LoVo (cell line): ENCODE measurements around the gene TTC17.
"Not testable (repeated sequence)": the region's sequence is repeated elsewhere in the genome, so short reads cannot be mapped to it uniquely, and the experiment has no call there.

Source experiments
- DNase-seq: peaks from one replicate; pipeline ENCODE4 v3.0.0-alpha.2; 2016; ENCODE audit warnings: low spot score

Gene TTC17, protein sequence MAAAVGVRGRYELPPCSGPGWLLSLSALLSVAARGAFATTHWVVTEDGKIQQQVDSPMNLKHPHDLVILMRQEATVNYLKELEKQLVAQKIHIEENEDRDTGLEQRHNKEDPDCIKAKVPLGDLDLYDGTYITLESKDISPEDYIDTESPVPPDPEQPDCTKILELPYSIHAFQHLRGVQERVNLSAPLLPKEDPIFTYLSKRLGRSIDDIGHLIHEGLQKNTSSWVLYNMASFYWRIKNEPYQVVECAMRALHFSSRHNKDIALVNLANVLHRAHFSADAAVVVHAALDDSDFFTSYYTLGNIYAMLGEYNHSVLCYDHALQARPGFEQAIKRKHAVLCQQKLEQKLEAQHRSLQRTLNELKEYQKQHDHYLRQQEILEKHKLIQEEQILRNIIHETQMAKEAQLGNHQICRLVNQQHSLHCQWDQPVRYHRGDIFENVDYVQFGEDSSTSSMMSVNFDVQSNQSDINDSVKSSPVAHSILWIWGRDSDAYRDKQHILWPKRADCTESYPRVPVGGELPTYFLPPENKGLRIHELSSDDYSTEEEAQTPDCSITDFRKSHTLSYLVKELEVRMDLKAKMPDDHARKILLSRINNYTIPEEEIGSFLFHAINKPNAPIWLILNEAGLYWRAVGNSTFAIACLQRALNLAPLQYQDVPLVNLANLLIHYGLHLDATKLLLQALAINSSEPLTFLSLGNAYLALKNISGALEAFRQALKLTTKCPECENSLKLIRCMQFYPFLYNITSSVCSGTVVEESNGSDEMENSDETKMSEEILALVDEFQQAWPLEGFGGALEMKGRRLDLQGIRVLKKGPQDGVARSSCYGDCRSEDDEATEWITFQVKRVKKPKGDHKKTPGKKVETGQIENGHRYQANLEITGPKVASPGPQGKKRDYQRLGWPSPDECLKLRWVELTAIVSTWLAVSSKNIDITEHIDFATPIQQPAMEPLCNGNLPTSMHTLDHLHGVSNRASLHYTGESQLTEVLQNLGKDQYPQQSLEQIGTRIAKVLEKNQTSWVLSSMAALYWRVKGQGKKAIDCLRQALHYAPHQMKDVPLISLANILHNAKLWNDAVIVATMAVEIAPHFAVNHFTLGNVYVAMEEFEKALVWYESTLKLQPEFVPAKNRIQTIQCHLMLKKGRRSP

DNA sequence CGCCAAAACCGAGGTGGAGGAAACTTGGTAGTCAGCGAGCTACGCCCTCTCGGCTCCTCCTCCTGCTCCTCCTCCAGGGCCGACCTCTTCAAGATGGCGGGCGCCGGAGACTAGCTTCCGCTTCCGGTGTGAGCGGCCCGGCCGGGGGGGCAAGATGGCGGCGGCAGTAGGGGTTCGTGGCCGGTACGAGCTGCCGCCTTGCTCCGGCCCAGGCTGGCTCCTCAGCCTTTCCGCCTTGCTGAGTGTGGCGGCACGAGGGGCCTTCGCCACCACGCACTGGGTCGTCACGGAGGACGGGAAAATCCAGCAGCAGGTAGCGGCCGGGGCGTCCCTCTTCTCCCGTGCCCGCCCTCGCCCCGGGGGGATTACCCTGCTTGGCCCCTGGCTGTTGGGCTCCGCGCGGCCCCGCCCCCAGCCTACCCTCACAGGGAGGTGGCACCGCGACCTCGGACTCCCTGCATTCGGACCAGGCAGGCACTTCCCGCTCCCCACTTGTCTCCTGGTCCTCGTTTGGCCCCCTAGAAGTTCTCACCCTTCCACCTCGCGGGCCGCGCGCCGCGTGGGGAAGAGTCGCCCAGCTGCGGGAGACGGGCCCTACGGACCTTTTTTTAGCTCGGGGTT, at the start of gene TTC17:
Gene TTC17, plus strand, starts transcription at position 120 of the 621 bp plus-strand sequence. Its CDS starts 35 bp downstream, at position 155.
- peak; percentile 95 for DNase-seq

DNA sequence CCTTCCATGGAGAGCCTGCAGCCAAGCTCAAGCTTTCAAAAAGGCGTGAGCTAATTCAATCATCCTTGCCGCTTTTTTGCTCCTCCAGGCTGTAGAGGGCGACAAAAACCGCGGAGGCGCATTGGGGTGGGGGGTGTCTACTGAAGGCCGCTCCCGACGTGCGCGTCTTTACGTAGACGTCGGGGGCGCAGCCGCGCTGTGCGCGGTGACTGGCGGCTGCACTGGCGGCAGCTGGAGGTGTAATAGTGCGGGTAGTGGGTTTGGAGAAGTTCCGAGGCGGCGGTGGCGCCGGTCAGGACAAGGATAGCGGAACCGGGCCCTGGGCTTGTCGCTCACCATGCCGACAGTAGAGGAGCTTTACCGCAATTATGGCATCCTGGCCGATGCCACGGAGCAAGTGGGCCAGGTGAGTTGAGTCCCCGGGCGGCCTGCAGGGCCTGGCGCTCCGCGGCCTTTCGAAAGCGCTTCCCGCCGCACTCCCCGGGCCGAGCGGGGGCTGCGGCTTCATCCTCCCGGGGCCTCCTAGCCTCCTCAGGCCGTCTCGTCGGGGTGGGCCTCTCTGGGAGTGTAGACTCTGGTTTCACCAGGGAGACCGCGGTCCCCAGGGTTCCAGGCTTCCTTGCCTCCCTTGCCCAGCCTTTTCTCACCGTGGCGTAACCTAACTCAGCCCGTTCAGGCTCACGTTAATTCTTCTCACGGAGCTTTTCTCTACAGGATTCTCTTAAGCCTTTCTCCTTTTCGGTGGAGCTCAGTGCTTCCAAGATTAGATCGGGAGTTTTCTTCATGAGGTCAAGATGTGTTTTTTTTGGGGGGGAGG, 46.7 kb upstream of the TTC17 start, which contains the start of gene API5:
Gene API5, plus strand, starts transcription at position 206 of the 817 bp plus-strand sequence. Its CDS starts 132 bp downstream, at position 338.
- DNase-seq = peak; percentile 93

DNA sequence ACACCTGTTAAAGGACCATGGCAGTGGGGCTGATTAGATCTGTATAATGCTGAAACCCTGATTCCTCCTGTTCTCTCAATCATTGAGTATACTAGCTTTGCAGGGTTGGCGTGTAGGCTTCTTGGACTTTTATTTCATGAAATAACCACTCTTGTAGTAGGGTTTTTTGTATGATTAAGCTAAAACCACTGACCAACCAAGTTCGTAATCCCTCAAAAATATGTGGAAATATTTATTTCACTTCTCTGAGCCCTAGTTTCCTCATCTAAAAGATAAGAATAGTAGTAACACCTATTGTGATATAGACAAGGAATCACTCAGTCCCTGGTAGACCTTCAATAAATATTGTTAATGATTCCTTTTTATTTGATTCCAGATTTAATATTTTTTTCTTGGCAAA, 42.8 kb upstream of the TTC17 start:
- DNase-seq = no peak

DNA sequence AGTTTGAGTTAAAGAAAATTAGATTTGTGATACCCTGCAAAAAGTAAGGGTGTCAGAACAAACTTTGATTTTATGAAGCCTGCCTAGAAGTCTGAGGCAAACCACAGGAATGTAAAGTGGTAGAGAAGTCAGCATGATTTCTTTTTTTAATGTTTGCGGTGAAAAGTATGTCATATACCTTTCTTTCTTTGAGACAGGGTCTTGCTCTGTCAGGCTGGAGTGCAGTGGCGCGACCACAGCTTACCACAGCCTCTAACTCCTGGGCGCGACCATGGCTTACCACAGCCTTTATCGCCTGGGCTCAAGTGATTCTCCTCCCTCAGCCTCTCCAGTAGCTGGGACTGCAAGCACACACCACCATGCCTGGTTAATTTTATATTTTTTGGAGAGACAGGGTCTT, 42.3 kb upstream of the TTC17 start:
- DNase-seq = no peak

DNA sequence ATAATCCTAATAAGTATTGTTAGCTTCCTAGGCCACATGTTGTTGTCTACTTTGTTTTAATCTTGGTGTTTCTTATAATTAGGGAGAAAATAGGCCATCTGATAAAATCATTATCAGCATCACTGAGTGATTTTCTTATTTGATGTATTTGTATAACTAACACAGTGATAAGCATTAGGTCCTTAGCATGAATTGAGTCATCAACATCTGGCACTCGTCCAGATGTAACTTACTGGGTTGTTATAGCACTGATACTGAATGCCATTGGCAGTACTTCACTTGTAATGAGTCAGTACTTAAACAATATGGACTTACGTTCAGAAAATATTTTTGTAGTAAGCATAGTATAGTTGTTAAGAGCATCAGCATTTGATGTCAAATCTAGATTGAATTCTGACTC, 30.7 kb upstream of the TTC17 start:
- peak; percentile 48 for DNase-seq

DNA sequence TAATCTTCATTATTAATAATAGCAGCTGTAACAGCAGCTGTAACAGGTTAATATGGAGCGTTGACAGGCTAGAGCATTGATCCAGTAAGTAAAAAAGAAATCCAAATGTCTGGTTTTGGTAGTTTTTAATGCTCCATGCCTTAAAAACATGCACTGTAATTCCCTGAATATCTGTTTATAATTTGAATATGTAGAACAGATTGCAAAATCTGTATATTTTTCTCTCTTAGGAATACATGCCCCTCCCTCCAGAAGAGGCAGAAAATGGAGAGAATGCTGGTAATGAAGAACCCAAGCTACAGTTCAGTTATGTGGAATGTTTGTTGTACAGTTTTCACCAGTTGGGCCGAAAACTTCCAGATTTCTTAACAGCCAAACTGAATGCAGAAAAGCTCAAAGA, 30.2 kb upstream of the TTC17 start:
- DNase-seq = no peak

DNA sequence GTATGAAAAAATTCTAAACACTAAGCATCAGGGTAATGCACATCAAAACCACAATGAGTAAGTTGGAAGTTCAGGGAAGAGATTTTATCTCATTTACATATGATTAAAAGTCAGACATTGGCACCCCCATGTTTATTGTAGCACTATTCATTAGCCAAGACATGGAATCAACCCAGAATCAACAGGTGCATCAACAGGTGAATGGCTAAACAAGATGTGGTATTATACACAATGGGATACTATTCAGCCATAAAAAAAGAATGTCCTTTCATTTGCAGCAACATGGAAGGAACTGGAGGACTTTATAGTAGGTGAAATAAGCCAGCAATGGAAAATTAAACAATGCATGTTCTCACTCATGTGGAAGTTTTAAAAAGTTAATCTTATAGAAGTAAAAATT, 17.6 kb upstream of the TTC17 start:
- DNase-seq = no peak

DNA sequence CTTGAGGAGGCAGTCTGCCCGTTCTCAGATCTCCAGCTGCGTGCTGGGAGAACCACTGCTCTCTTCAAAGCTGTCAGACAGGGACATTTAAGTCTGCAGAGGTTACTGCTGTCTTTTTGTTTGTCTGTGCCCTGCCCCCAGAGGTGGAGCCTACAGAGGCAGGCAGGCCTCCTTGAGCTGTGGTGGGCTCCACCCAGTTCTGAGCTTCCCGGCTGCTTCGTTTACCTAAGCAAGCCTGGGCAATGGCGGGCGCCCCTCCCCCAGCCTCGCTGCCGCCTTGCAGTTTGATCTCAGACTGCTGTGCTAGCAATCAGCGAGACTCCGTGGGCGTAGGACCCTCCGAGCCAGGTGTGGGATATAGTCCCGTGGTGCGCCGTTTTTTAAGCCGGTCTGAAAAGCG, 7.3 kb upstream of the TTC17 start:
- not testable (repeated sequence) for DNase-seq

DNA sequence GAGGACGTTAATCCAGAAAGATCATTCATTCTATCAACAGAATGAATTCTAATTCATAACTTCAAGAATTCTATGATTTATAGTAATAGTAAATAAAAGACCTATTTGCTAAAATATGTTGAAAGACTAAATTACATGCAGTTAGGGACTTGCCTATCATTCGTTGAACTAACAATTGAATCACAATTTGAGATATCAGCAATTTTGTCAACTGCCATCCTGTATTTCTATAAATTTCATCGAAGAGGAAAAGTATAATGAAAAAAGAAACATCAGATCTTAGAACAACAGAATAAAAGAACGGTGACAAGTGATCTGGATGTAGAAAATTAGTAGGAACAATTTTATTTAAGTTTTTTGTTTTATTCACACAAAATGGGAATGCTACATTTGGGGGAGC, 4.4 kb upstream of the TTC17 start:
- DNase-seq = no peak

DNA sequence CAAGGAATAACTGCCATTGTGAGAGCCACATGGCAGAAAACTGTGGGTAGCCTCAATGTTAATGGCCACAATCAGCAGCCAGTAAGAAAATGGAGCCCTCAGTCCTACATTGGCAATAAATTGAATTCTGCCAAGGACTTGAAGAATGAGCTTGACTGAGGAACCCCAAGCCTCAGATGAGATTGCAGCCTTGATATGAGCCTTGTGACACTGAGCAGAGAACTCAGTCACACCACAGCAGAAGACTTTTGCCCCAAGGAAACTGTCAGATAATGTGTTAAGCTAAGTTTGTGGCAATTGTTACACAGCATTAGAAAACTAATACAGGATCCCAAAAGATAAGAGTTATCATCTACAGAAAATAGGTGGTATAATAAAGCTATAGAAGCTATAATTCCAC, 2.4 kb upstream of the TTC17 start:
- DNase-seq = no peak

DNA sequence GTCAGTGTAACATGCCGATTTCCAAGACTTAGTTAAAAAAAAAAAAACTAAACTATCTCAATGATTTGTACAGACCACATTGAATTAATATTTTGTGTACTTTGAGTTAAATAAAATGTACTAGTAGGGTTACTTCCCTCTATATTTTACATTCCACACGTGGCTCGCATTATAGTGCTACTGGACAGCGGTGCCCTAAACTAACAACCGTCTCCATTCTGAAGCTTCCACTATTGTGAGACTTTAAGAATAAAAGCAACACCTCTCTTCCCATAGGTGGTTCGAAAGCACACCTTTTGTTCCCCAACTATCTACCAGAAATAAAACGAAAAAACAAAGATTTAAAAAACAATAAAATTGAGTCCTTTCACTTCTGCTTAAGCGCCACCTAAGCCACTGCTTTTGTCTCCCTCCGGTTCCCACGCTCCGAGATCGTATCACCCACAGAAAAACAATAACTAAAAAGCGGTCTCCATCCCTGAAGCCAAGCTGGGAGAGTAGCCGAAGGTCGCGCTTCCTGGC, 380 bp upstream of the TTC17 start:
- DNase-seq = no peak

DNA sequence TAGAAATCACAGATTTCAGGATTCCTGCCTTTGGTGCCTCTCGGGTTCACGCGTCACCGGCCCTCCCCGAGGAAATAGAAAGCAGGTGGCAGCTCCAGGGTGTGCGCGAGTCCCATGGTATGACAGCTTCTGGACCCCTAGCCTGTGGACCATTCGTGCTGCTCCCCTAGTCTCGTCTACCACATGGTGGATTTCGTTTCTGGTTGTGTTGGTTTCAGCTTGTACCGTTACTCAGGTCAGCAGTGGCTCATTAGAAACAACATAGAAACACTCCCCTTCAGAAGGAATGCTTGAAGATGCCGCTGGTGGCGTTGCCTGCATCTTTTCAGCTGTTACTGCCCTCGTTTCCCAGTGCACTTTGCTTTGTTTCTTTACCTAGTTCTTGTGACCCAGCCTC, 700 bp downstream of the TTC17 start:
- peak; percentile 7 for DNase-seq

DNA sequence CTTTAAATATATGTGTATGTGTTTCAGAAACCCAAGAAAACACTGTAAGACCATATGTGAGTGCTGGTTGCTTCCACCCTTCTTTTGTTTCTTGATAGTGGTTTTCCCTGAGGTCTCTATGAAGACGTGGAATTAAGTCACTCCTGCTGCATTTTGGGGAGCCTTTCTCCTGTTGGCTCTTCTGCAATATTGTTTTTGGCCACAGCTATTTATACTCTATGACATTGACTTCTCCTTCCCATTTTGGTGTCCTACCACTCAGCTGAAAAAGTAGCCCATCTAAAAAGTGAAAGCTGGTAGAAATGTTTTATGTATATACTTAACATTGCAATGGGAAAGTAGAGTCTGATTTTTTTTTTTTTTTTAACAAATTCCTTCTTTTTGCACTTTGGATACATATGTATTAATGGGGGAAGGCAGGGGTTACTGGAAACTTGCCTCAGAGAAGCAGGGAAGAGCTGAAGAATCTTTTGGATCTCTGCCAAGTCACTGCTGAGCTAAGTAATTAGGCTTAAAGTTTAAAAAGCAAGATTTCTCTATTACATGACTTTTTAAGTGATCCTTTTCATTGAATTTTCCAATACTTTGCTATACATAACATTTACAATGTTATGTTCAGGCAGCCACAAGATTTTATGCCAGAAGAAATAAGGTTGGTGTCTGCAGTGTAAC, 1.8 kb downstream of the TTC17 start:
- DNase-seq = peak; percentile 11

DNA sequence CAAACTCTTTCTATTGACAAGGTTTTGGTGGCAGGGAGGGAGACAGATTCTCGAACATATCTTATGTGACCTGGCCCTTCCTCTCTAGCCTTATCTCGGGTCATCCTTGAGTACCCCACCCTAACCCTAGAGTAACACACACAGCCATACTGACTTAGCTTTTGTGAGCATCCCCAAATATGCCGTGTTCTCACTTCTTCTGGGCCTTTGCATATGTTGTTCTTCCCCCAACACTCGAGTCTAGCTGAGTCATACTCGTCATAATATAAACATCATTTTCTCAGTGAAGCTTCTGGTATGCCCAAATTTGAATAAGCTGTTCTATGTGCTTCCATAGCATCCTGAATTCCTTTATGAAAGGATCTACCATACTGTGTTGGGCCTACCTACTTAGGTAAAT, 8.0 kb downstream of the TTC17 start:
- DNase-seq = no peak

DNA sequence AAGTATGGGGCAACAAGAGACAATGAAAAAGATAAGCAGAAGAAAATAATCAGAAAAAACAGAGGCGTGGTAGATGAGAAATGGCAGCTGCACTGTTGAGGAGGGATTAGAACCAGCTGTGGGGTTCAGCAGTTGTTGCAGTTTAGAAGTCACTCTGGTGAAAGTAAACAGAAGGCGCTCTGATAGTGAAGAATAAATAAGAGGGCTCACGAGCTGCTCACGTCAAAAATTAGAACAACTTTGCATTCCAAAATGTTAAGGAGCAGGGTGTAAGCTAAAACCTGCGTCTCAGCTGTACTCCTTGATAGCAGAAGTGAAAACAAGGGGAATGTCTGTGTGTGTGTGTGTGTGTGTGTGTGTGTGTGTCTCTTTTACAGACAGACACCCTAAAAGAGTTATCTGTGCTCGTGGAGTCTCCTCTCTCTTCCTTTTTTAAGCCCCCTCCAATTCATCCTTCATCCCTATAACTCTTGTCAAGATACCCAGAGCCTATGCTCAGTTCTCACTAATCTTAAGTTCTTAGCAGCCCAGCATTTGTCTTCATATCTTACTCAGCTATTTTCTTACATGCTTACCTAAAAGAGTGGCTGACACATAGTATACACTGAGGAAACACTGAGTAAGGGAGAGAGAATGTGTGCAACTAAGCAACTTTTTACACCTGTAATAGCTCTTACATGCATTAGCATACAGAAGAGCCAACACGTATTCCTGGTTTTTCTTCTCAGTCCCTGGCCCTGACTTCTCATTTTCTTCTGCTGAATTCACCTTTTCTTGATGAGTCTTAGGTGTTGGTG, 8.9 kb downstream of the TTC17 start:
- no peak for DNase-seq

DNA sequence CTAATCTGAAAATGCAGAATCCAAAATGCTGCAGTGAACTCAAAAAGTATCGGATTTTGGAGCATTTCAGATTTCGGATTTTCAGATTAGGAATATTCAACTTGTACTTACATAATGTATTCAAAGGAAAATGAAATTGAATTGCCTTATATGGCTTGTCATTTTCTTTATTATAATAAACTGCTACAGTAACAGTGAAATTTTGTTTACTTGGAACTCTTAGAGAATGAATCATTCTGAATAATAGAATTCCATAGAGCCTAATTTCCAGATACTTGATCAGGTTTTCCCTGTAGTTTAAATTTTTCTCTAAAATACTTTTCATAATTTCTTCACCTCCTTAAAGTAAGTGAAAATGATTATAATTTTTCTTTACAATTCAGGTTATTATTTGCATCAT, 17.3 kb downstream of the TTC17 start:
- no peak for DNase-seq

DNA sequence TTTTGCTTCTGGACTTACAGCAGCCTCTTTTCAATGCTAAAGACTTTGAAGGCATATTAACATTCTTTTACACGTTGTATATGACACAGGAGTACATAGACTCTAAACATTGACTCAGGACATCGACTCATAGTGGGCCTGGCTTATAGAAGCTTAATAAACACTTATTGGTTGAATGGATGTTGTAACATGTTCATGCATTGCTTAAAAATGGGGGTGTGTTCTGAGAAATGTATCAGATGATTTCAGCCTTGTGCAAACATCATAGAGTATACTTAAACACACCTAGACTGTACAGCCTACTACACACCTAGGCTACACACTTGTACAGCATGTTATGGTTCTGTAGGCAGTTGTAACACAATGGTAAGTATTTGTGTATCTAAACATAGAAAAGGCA, 17.9 kb downstream of the TTC17 start:
- no peak for DNase-seq

DNA sequence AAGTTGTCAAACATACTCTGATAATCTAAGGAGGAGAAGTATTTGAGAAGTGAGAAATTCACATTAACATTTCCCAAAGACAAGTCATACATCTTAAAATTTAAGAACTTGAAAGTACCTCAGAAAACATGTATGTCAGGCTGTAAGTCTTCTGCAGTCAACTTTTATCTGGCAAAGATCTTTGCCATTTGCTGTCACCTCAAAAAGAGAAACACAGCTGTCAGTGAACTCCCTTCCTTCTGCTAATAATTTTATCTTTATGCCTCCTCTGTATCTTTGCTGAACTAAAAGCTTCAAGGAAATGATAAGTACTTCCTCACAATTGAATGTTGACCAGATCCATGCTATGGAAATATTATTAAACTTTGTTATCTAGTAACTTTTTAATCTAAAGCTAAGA, 18.7 kb downstream of the TTC17 start:
- DNase-seq = no peak

DNA sequence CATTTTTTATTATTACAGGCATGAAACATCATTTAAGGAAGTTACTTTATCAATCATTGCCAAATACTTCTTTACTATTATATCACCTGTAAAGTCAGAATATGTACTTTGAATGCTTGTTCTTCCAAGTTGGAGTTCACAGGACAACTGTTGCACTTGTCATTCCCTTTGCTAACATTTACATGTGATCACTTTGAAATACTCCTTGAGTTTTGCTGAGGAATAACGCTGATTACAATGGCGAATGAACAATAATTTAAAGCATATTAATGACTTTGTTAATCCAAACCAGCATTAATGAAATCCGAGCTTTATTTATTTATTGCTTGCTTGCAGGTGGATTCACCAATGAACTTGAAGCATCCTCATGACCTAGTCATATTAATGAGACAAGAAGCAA, 20.2 kb downstream of the TTC17 start:
- DNase-seq = no peak

DNA sequence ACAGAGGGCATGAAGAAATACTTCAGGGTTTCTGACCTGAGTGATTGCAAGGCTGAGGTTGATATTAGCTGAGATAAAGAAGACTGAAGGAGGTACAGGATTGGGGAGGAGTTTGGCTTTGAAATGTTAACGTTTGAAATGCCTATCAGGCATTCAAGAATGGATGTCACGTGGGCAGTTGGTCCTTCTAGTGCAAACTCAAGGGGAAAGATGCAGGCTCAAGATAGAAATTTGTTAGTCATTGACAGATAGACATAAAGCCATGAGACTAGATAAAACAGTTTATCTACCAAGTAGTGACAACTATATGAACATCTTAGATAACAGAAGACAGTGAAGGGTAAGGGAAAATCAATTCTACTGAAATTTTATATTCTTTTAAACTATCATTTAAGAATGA, 23.1 kb downstream of the TTC17 start:
- no peak for DNase-seq
